CD4-positive, alpha-beta T cell treated with Interleukin-4 for 4 hours (primary cell): ENCODE results near the gene METTL27.
A peak's percentile ranks its signal among the peaks of the same experiment; 100 is the strongest.
"Not testable (repeated sequence)": the region's sequence is repeated elsewhere in the genome, so short reads cannot be mapped to it uniquely, and the experiment has no call there.

Experiments used
- DNase-seq: peaks from one replicate; pipeline ENCODE4 v3.0.0-alpha.2; 2020

METTL27 gene

DNA sequence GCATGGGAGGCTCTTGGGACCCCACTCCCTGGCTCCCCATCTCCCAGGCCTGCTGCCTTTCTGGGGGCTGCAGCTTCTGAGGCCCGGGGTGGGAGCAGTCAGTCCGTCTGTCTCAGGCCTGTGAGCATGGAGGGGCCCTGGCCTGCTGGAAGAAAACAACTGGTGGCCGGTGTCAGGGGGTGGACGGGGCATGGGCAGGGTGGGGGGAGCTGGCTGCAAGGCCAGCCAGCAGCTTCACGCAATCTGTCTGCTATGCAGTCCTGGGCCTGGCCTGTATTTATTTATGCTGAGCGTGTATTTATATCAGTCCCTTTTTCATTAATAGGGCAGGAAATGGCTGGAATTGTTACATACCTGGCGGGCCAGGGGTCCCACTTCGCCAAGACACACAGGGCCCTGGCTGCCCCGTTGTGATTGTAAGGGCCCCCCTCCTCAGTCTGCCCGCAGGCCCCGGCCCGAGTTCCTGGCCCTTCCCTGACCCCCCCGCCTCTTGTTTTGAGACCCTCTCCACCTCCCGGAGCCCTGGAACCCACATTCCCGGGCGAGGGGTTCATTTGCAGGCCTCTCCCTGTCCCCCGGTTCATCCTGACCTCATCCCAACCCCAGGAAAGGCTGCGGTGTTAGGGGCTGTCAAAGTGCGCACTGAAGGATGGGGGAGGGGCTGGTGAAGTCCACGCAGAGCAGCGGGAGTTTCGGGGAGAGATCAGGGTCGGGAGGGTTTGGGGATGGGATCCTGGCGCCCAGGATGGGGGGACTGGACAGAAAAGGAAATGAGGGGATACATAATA lies 26.9 kb upstream of the METTL27 start:
- no peak for DNase-seq

DNA sequence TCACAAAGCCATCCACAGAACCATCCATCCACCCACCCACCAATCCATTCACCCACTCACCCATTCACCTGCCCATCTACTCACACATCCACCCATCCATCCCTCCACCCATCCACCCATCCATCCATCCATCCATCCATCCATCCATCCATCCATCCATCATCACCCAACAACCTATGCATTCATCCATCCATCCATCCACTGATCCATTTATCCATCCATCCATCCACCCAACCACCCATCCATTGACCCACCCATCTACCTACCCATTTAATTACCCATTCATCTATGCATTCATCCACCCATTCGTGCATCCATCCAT lies 24.1 kb upstream of the METTL27 start:
- DNase-seq: no peak

DNA sequence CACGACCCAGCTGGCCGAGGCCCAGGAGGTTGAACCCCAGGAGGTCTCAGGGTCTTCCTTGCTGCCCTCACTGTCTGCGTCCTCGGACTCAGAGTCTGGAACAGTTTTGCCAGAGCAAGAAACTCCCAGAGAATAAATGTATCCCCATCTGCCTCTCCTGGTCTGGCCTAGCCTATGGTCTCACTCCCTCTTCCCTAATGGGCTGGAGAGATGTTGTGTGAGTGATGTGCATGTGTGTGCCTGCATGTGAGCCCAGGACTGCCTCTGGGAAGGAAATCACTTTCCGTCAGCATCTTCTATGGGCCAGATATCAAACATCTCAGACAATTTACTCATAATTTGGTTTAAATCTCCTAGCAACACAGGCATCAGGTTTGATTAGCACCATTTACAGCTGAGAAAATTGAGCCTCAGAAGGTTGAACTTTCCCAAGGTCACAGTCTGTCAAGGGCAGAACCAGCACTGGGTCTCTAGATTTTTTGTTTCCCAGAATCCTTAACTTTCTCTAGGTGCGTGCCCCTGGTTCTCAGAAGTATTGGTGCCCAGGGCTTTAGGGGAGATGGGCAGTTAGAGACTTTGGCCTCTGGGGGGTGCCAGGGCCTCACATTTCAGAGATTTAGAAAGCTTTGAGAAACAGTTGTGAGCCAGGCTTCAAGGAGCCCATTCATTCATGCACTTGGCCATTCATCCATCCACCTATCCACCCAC lies 23.6 kb upstream of the METTL27 start:
- DNase-seq: no peak

DNA sequence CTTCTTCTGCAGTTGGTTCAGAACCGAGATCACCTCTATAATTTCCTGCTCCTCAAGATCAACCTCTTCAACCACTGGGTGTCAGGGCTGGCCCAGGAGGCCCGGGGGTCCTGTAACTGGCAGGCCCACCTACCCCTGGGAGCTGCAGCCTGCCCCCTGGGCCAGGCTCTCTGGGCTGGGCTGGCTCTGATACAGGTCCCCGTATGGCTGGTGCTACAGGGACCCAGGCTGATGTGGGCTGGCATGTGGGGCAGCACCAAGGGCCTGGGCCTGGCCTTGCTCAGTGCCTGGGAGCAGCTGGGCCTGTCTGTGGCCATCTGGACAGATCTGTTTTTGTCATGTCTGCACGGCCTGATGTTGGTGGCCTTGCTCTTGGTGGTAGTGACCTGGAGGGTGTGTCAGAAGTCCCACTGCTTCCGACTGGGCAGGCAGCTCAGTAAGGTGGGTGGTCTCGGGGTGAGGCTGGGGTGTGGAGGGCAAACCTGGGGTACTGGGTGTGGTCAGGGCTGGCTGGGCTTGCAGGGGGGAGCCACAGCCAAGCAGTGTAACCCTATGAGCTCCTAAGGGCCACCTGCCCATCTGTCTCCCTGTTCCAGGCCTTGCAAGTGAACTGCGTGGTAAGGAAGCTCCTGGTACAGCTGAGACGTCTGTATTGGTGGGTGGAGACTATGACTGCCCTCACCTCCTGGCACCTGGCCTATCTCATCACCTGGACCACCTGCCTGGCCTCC lies 22.8 kb upstream of the METTL27 start:
- no peak for DNase-seq

DNA sequence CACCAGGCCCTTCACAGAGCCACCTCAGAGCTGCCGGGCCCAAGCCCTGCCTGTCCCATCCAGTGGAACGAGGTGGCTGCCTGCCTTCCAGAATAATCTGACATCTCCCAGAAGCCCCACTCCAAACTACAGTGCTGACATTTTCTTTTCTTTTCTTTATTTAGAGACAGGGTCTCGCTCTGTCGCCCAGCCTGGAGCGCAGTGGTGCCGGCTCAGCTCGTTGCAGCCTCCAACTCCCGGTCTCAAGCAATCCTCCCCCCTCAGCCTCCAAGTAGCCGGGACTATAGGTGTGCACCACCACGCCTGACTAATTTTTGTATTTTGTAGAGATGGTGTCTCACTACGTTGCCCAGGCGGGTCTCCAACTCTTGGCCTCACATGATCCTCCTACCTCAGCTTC lies 19.0 kb upstream of the METTL27 start:
- no peak for DNase-seq

- DNase-seq: no peak
These were observed 18.5 kb upstream of the METTL27 start, which contains the start of gene TMEM270 for GRCh38 chr7:73860859-73861258. TSS of gene TMEM270 (plus strand) at chr7:73861159. CDS start at chr7:73861195, 36 bp downstream.

DNA sequence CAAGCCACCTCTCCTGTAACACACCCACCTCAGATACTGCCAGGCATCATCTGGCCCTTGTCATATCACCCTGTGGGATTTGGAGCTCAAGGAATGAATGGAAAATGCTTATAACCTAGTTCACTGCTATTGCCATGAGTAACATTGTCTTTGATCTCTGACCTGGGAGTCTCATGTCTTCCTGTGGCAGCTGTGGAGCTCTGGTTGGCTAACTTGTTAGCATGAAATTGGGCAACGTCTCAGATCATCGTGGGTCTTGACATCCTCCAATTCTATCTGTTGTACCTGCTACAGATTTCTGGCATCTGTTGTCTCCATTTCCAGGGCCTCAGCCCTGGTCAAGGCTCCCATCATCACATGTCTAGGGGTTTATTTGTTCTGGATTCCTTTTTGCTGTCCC lies 16.5 kb upstream of the METTL27 start:
- DNase-seq: no peak

DNA sequence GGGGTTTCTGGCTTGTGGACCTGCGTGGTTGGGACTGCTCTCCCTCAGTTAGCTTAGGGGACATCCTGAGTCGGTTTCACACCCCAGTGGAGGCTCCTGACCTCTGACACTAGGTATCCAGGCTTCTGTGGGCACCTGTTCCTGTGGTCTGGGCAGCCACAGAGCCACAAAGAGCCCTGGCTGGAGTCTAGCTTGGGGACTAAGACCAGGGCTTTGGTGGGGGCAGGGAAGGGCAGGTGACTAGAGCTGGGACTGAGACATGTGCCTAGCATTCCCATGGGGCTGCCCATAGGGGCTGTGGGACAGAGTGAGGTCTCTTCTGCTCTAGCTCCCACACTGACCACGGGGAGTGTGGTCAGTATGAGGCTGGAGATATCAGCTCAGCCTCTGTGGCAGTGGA lies 14.6 kb upstream of the METTL27 start:
- DNase-seq: no peak

- DNase-seq: no peak
These were observed 10.2 kb upstream of the METTL27 start for GRCh38 chr7:73852500-73852899.

GRCh38 chr7:73851410-73852338 lies 9.4 kb upstream of the METTL27 start:
- peak; percentile 45 for DNase-seq

GRCh38 chr7:73850781-73851207 lies 8.5 kb upstream of the METTL27 start:
- peak; percentile 13 for DNase-seq

DNA sequence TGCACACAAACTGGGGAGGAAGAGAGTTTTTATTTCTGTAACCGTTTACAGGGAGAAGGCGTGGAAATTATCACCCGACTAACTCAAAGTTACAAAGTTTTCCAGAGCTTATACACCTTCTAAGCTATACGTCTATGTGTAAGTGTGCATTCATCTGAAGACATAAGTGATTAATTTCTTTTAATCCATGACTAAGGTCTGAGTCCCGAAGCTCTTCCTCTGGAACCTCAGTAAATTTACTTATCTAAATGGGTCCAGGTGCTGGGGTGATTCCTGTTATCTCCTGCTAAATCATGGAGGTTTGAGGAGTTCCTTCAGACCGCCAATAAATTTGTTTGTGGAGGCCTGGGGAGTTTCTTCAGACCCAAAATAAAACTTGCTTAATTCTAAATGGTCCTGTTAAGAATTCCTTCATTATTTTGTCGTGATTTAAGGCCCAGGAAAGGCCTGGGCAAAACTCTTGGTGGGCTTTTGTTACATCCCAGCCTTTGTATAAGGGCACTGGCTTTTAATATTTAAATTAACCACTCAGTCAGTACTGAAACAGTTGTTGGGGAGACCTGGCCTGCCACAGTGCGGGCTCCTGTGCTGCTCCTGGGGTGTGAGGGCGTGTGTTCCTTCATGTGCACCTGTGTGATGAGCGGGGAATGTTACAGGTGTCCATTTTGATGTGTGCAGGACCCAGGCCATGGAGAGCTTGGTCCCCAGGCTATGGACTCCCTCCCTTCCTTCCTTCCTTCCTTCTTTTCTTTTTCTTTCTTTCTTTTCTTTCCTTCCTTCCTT lies 5.8 kb upstream of the METTL27 start:
- DNase-seq: no peak

DNA sequence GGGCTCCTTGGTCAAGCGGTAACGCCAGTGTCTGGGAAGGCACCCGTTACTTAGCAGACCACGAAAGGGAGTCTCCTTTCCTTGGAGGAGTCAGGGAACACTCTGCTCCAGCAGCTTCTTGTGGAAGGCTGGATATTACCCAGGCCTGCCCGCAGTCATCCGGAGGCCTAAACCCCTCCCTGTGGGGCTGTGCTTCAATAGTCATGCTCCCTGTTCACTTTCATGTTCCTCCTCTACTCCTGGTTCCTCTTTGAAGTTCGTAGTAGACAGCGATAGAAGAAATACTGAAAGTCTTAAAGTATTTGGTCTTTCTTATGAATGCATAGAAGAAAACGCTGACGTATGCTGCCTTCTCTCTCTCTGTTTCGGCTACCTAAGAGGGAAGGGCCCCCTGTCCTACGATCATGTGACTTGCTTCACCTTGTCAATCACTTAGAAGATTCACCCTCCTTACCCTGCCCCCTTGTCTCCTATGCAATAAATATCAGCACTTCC lies 3.4 kb upstream of the METTL27 start:
- DNase-seq: not testable (repeated sequence)

DNA sequence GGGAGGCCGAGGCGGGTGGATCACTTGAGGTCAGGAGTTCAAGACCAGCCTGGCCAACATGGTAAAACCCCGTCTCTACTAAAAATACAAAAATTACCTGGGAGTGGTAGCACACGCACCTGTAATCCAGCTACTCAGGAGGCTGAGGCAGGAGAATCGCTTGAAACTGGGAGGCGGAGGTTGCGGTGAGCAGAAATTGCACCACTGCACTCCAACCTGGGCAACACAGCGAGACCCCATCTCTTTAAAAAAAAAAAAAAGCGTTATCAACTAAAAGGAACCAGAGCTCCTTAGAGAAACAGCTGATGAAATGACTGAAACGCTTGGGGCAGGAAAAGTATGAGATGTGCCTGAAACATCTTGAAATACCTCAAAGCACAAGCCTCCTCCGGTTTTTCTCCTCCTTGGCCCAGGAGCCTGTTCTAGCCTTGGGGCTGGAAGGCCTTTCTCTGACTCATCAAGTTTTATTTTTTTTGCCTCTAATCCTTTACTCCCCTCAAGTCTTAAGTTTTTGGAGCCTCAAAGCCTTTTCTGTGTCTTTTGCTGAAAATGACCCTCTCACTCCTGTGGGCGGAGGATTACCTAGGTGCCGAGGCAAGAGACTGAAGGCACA lies 2.6 kb upstream of the METTL27 start:
- DNase-seq: no peak

GRCh38 chr7:73844131-73844547 lies 1.8 kb upstream of the METTL27 start:
- DNase-seq: no peak

GRCh38 chr7:73841689-73842066 lies 638 bp downstream of the METTL27 start:
- no peak for DNase-seq

DNA sequence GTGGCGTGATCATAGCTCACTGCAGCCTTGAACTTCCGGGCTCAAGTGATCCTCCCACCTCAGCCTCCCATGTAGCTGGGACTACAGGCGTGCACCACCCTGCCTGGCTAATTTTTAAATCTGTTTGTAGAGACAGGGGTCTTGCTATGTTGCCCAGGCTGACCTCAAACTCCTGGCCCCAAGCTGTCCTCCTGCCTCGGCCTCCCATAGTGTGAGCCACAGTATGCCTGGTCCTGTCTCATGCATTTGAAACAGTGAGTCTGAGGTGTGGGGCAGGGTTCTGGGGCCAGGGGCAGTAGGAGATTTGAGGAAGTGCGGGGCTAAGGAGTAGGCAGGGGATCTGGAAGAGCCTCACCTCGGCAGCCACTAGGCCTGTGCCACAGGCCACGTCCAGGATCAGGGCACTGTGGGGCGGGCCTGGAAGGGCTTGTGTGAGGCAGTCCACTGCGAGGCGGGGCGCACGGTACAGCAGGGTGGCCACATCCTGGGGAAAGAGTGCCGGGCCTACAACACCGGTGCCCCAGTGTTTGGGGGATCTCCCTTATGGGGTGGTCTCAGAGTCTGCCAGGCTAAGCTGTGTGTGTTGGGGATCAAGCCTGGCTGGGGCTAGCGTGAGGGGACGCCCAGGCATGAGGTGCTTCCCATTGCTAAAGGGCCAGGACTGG lies 1.5 kb downstream of the METTL27 start:
- DNase-seq: no peak

DNA sequence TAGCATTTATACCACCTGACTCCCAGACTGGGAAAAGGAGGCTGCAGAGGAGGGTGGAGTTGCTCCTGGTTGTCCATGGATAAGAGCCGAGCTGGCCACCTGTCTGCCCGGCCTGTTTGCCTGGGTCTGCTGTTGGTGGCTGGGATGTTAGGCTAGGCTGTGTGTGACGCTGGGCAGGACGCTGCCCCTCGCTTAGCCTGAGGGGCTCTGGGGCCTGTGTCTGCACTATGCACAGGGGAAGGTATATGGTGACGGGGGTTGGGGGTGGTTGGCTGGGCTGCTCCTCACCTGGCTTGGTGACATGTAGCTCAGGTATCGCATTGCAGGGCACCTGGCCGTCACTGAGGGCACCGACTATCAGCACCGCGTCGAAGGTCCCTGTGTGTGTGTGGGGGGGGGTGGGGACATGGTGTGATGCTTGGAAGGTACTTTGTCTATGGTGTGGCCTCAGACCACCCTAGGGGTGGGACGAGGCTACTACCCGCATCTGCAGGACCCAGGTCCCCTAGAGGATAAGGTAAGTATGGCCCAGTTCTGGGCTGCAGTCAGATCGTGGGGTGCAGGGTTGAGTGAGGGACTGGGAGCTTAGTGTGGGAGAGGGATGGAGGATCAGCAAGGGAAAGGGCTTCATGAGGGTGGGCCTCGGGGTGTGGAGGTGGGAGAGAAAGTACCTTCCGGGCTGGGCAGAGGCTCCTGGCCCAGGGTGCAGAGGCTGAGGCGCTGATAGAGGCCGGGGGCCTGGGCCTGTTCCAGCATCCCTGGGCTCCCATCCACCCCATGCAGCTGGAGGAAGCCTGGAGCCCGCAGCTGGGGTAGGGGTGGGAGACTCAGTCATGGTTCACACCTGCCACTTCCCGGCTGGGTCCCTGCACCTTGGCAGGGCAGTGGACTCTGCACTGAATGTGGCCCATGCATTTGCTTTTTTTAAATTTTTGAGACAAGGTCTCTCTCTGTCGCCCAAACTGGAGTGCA lies 2.3 kb downstream of the METTL27 start:
- no peak for DNase-seq

GRCh38 chr7:73839290-73839689 lies 3.0 kb downstream of the METTL27 start:
- DNase-seq: no peak
